ENCODE results near the gene MMP24.
"Not testable (repeated sequence)": the region's sequence is repeated elsewhere in the genome, so short reads cannot be mapped to it uniquely, and the experiment has no call there.

The MMP24 gene

DNA sequence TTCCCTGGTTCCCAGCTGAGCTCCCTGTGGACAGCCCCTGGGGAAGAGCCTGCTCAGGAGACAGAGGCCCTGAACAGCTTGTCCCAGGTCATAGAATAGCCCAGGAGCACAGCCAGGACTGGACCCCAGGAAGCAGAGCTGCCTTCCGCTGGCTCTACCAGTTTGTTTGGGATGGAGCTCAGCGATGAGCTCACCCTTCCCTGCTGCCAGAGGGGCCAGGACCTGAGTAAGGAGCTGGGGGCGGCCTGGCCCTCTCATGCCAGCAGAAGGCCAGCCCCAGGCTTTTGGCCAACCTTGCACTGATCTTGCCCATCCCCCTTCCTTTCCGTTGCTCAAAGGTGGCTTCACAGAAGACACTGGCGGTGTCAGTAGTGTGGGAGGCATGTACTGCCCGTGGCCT lies 33.9 kb downstream of the MMP24 start:
- no peak for DNase-seq

DNA sequence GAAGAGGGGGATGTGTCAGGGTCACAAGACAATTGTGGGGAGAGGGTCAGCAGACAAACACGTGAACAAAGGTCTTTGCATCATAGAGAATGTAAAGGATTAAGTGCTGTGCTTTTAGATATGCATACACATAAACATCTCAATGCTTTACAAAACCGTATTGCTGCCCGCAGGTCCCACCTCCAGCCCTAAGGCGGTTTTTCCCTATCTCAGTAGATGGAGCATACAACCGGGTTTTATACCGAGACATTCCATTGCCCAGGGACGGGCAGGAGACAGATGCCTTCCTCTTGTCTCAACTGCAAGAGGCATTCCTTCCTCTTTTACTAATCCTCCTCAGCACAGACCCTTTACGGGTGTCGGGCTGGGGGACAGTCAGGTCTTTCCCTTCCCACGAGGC lies 35.8 kb downstream of the MMP24 start:
- DNase-seq, result not testable (repeated sequence)

DNA sequence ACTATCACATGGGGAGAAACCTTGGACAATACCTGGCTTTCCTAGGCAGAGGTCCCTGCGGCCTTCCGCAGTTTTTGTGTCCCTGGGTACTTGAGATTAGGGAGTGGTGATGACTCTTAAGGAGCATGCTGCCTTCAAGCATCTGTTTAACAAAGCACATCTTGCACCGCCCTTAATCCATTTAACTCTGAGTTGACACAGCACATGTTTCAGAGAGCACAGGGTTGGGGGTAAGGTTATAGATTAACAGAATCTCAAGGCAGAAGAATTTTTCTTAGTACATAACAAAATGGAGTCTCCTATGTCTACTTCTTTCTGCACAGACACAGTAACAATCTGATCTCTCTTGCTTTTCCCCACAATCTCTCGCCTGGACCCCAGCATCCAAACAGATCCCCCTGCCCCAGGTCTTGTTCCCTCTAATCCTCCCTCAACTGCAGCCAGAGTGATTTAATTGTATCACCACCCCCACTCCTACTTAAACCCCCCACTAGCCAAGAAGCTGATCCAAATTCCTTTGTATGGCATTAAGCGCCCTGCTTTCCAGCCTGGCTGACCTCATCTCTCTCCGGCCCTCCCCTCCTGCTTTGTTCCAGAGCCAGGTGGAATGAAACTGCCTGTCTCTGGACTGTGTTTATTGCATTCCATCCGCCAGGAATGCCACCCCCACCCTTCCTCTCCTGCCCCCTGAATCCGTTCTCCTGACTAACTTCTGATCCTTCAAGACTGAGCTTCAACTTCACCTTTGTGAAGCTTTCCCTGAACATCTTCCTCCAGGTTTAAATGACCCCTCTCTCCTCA lies 36.4 kb downstream of the MMP24 start:
- DNase-seq, result not testable (repeated sequence)

DNA sequence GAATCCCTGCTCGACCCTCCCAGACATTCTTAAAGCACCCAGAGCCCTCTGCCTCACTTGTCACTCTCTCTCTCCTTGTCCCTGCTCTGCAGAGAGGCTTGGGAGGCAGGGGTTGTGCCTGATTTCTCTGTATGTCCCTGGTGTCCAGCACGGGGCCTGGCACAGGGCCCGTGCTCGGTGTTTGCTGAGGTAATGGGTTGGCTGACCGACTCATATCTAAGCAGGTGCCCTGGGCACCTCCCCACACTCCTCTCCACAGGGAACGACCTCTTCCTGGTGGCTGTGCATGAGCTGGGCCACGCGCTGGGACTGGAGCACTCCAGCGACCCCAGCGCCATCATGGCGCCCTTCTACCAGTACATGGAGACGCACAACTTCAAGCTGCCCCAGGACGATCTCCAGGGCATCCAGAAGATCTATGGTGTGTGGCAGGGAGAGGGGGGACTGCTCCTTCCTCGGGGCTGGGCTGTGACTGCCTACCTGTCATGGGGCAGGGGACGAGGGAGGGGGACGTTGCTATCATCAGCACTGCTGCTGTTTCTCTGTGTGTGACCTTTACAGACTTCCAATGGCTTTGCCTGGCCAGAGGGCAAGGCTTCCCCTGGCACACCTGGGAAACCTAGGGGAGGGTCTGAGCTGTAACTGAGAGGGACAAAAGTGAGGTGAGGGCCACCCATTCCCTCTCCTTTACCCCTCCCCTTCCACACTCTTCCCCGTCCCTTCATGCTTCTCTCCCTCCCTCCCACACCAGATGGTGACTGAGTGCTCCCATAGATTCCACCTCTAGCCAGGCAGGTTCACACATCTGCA lies 37.2 kb downstream of the MMP24 start:
- DNase-seq, result no peak

DNA sequence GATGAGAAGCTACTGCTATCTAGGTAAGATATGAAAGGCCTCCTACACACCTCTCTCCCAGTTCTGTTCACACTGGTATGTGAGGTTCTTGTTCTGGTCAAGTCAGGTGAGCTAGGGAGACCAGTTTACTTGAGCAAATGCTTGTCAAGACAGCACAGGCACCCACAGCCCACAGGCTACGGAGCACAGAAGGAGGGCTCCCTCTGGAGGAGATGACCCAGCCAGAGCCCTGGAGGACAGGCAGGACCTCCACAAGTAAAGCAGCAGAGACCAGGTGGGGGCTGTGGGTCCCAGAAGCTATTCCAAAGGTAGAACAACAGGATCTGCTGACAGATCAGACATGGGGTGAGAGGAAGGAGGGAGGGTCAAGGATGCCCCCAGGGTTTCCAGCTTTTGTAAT lies 38.3 kb downstream of the MMP24 start:
- no peak for DNase-seq

DNA sequence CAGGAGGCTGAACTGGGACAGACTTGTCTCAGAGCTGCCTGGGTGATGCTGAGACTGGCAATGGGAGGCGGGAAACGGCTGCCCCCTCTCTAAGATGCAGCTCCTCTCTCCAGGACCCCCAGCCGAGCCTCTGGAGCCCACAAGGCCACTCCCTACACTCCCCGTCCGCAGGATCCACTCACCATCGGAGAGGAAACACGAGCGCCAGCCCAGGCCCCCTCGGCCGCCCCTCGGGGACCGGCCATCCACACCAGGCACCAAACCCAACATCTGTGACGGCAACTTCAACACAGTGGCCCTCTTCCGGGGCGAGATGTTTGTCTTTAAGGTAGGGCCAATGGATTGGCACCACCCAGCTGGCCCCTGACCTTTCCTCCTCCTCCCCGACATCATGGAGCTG lies 40.6 kb downstream of the MMP24 start:
- no peak for DNase-seq

DNA sequence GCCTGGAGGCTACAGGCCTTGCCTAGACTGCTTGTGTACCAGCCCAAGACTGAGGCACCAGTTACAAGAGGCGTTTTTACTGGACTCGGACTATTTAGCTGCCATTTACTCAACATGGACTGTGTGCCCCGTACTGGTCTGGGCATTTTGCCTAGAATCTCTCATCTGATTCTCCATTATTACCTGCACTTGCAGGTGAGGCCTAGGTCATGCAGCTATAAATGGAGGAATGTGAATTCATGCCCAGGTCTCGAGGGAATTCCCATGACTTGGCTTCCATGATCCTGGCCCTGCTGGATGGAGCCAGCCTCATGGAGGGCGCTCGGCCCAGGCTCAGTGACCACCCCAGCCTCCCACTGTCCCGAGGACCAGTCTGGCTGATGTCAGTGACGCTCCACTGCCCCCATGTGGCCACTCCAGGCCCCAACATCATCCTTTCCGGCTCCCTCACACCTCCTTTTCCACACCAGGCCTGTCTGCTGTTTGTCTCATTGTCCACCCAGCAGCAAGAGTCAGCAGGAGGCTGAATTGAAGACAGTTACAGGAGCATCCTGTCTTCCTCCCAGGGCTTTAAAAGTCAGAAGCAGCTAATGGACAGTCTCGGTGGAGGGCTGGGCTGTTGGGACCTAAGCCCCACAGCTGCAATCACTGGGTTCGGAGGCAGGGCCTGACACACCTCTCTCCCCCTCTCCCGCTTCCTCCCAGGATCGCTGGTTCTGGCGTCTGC lies 42.7 kb downstream of the MMP24 start:
- DNase-seq, result peak; percentile 25

DNA sequence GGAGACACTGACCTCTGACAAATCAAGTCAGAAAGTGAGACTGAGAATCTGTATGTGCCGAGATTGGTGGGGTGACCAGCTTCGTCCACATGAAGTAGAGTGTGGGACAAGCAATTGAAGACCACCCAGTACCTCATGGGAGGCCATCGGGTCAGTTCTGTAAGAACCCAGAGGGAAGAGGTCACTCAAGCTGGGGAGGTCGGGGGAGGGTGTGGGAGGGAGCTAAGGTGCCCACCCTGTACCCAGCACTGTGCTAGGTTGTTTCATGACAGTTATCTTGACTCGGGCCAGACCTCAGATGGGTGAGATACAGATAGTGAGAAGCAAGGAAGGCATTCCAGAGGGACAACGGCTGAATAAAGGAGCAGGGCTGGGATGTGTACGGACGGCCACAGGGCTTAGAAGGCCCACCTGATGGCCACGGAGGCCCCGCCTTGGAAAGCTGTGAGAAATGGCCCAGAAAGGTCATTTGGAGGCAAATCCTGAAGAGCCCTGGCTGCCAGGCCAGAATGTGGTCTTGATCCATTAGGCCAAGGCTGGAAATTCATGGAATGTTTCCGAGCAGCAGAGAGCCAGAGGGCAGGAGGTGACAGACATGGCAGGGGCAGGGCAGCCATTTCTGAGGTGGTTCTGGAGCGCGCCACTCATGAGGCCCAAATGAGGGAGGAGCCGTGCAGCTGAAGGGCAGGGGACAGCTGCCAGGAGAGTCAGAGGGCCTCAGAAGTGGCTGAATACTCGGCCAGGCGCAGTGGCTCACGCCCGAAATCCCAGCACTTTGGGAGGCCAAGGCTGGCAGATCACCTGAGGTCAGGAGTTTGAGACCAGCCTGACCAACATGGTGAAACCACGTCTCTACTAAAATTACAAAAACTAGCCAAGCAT lies 43.8 kb downstream of the MMP24 start:
- no peak for DNase-seq

DNA sequence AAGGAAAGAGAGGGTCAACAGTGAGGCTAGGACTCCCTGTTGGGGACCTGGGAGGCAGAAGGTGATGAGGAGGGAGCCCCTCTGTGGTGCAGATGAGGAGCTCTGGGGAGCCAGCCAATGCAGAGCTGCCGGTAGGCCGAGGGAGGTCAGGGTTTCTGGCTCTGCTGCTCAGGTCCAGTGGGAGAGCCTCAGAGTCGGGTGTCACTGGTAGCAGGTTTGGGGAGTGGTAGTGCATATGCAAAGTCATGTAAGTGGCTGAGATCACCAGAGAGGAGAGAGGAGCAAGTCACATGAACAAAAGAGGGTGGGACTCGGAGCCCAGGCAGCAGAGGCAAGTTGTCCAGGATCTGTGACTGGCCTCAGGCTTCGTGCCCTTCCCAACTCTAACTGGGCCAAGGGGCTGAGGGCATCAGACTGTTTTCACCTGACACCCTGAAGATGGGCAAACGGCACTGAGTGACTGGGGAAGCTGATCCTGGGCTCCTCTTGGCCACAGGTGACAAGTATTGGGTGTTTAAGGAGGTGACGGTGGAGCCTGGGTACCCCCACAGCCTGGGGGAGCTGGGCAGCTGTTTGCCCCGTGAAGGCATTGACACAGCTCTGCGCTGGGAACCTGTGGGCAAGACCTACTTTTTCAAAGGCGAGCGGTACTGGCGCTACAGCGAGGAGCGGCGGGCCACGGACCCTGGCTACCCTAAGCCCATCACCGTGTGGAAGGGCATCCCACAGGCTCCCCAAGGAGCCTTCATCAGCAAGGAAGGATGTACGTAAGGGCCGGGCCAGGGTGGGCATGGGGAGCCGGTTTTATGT lies 44.8 kb downstream of the MMP24 start:
- DNase-seq, result no peak

DNA sequence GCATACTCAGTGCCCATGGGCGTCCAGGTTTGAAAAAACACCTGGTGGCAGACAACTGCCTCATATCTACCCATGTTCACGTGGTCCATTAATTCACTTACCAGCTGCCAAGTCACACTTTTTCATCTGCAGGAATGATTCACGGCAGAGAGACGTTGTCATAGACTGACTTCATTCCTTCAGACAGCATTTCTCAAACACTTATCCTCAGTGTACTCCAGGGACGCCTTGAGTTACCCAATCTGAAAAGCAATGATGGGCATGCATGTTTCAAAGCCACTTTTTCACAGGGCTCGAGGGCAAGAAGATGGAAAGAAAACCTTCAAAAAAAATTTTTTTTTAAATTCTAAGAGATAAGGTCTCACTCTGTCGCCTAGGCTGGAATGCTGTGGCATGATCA lies 45.4 kb downstream of the MMP24 start:
- no peak for DNase-seq

DNA sequence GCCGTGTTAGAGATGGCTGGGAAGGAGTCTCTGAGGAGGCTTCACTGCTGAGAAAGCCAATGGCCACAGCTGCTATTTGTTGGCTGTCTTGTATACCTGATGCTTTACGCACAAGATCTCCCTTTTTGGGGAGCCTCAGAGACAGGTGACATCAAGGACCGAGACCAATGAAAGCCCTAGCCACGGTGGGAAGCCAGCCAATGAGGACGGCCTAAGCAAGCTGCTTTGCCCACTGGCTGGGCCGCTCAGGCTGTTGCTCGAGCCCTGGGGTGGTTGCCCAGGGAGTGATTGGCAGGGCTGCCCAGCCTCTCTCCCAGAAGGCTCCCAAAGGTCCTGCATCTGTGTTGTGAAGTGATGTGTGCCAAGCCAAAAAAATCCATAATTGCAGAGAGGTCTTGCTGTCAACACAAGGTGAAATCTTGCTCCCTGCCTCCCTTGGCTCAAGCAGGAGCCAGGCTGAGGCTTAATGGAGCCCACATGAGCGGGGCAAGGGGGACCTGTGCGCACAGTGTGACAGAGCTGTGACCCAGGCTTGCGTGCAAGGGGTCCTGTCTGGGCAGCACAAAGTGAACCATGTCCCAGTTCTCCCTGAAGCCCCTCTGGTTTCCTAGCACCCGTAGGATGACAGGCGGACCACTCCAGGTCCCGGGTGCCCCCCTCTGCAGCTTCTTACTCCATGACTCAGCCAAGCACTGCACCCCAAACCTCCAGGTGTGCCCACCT lies 47.1 kb downstream of the MMP24 start:
- DNase-seq, result no peak

DNA sequence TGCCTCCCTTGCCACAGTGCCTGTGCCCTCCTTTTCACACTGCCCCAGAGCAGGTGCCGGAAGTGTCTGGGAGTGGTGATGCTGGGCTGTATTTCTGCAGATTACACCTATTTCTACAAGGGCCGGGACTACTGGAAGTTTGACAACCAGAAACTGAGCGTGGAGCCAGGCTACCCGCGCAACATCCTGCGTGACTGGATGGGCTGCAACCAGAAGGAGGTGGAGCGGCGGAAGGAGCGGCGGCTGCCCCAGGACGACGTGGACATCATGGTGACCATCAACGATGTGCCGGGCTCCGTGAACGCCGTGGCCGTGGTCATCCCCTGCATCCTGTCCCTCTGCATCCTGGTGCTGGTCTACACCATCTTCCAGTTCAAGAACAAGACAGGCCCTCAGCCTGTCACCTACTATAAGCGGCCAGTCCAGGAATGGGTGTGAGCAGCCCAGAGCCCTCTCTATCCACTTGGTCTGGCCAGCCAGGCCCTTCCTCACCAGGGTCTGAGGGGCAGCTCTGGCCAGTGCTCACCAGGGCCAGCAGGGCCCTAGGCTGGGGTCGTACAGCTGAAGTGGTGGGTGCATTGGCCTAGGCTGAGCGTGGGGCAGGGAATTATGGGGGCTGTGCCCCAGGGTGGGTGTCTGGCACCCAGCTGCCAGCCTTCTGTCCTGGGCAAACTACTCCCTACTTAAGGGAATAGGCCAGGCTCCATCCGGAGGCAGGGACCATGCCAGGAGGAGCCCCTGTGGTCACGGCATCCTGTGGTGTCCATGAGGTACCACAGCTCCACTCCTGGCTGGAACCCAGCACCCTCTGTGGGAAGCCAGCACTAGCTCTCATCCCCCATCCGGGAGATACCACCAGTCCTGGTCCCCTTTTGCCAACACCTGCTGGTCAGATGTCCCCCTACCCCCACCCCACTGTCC lies 47.9 kb downstream of the MMP24 start:
- DNase-seq, result peak; percentile 10

DNA sequence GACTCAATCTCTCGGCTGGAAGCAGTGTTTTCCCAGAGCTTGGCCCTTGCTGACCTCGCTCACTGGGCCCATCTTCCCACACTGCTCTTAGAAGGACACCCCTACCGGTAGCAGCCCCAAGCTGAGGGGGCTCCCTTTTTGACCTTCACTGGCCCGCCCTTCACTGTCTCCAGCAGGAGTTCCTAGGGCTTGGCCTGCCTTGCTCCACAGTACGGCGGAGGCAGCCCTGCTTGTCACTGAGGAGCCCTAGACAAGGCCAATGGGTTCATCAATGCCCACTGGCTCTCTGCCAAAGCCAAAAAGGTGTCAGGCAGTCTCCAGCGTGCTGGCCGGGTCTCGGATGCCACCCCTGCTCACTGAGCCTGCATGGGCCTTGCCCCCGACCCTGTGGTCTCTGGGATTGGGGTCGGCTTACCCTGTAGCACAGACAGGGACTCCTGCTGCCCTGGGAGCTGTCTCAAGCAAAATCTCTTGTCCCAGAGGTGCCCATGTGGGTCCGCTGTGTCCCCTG lies 49.3 kb downstream of the MMP24 start:
- no peak for DNase-seq

DNA sequence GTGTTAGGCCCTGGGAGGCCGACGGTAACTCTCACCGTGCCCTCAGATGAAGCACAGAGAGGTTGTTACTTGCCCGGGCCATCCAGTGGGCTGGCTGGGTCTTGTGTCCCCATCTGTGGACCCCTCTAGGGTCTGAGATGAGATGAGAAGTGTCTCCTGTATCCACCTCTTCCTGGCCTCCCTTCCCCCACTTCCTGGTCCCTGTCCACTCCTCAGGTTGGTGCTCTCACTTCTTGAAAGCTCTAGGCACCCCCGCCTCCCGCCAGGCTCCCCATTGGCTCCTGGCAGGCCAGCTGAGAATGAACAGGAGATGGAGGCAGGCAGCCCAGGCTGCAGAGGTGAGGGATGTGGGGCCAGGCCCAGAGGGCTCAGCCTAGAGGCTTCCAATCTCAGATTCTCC lies 49.9 kb downstream of the MMP24 start:
- DNase-seq, result no peak

DNA sequence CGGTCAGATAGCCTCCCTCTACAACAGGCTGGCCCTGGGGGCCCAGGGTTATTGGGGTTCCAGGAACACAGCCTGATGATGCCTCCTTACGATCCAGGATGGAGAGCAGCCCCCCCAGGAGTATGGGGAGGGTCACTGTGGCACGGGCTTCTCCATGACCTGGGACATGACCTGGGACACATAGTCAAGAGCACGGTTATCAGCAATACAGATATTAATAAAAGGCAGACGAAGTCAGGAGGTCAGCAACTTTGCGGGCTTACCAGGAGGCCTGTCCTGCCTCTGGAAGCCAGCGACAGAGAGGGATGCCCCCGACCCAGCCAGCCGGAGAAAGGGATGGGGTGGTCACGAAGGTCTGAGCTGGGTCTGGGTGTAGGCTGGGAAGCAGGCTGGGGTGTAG lies 50.6 kb downstream of the MMP24 start:
- no peak for DNase-seq

DNA sequence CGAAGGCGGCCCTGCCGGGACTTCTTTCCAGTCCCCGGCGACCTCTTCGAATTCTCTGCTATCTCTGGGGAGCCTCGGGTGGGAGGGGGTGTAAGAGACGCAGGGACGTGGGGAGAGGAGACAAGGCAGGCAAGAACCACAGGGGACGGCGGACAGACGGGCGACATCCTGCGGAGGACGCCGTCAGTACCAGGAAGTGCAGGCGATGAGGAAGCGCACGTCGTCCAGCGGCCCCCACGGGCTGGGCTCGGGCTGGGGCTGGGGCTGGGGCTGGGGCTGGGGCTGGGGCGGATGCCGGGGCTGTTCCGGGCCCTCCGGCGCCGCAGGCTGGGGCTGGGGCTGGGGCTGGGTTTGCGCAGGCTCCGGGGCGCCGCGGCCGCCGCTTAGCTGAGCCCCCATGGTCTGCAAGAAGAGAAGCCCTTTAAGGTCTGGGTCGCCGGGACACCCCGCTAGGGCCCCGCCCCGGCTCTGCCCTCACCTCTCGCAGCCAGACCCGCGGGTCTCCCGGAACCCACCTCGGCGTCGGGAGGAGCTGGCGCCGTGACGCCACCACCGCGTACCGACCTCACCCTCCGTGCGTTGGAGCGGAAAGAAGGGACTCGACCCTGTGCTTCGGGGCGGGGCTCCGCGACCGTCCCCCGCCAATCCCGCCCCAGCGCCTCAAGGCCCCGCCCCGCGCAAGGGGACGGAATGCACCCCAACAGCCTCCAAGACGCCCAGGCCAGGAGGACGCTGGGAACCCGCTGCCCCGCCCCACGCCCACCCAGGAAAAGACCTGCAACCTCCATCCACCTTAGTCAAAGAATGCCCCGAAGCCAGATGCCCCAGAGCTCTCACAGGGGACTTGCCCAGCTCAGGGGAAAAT lies 51.3 kb downstream of the MMP24 start, which contains the start of gene MMP24OS:
Gene MMP24OS (minus strand): TSS at position 592 of the 865 bp plus-strand sequence. CDS start 193 bp downstream, at position 399.
- peak; percentile 82 for DNase-seq

DNA sequence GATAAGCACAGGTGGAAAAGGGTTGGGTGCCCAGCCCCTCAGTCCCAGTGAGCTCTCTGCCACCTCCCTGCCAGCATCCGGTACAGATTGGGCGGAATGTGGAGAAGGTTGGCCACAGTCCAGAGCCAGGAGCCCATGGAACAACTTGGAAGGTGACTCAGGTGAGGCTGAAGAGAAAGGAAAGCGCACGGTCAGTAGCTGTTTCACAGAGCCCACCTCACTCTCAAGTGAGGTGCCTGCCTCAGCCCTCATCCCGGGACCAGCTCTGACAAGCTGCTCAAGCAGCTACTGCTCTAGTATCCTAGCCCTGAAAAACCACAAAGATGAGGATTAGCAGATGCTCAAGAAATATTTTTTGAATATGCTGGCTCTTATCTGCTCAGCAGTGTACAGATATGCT lies 52.5 kb downstream of the MMP24 start:
- DNase-seq, result no peak

DNA sequence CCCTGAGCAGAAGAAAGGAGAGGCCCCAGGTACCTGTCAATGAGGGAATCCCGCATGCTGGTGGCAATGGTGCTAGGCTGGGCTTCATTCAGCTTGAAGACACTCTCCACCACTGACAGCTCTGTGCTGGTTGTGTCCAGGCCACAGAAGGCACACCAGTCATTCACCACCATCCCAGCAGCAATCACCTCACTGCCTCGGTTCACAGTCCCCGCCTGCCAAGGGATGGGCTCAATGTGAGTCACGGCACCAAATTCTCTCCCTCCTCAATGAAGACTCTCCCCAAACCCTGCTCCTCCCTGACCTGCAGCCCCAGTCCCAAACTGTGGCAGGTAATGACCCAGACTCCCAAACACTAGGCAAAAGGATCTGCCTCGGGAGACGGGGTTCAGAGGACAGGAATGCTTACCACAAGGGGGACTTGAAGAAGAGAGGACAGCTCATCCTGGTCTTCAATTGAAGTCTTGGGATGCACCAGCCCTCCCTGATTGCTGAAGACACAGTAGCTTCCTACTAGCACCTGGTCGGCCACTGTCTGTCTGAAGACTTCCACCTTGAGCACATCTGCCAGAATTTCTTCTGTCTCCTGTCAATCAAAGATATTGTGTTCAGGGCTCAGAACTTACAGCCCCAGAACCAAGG lies 53.2 kb downstream of the MMP24 start:
- DNase-seq, result no peak

Data from COR-L47 (cell line).